GM21723 (cell line): ENCODE data around the gene NOL8.

Experiments
- ATAC-seq: cut with Tn5 transposase; IDR thresholded peaks from one replicate; pipeline ENCODE4 v1.9.1; 2021; ENCODE audit warnings: mild to moderate bottlenecking, moderate library complexity; ENCODE audit not compliant: unreplicated experiment

The NOL8 gene

GRCh38 chr9:92270511-92270910 is 54.6 kb downstream of the NOL8 start:
- ATAC-seq, result no peak

GRCh38 chr9:92266486-92266885 is 58.7 kb downstream of the NOL8 start:
- ATAC-seq, result no peak

- ATAC-seq, result no peak
These were observed 60.0 kb downstream of the NOL8 start for GRCh38 chr9:92265154-92265553.

- ATAC-seq, result no peak
These were observed 62.0 kb downstream of the NOL8 start for GRCh38 chr9:92263131-92263530.

- ATAC-seq, result no peak
These were observed 67.8 kb downstream of the NOL8 start for GRCh38 chr9:92257327-92257726.

GRCh38 chr9:92254381-92255337 is 70.5 kb downstream of the NOL8 start:
- no peak for ATAC-seq

GRCh38 chr9:92253656-92254055 is 71.5 kb downstream of the NOL8 start:
- no peak for ATAC-seq

GRCh38 chr9:92247981-92248380 is 77.2 kb downstream of the NOL8 start:
- ATAC-seq, result no peak
